Mucosa of stomach (tissue), 1 donor: Measurements from ENCODE around the gene RAB3D.
"Not testable (repeated sequence)": the region's sequence is repeated elsewhere in the genome, so short reads cannot be mapped to it uniquely, and the experiment has no call there.

Experiments
- H3K27me3 ChIP-seq: one replicate; pipeline ENCODE4 v1.7.0; 2013; ENCODE audit warnings: mild to moderate bottlenecking, low read length; ENCODE audit not compliant: control insufficient read depth, insufficient read depth
- H3K36me3 ChIP-seq: one replicate; pipeline ENCODE4 v1.7.0; 2013; ENCODE audit warnings: low read length; ENCODE audit not compliant: control insufficient read depth, insufficient read depth
- H3K4me1 ChIP-seq: one replicate; pipeline ENCODE4 v1.7.0; 2013; ENCODE audit warnings: mild to moderate bottlenecking, low read length; ENCODE audit not compliant: control insufficient read depth, insufficient read depth
- H3K4me3 ChIP-seq: one replicate; pipeline ENCODE4 v1.7.0; 2013; ENCODE audit warnings: low read length
- H3K9ac ChIP-seq: one replicate; pipeline ENCODE4 v1.7.0; 2013; ENCODE audit warnings: mild to moderate bottlenecking, low read length, moderate library complexity
- H3K9me3 ChIP-seq: one replicate; pipeline ENCODE4 v1.7.0; 2013; ENCODE audit warnings: mild to moderate bottlenecking, low read length, moderate library complexity; ENCODE audit not compliant: control insufficient read depth
- donor health status: Pancreatic carcinoma.

Gene RAB3D

GRCh38 chr19:11345122-11345803 is 5.8 kb upstream of the RAB3D start:
- H3K4me1 ChIP-seq: peaks cover 17% of the 10 kb centered on the region

GRCh38 chr19:11342429-11342828 is 3.0 kb upstream of the RAB3D start:
- Histone ChIP-seq H3K9me3 (no peaks in the 10 kb centered on the region), H3K36me3 (no peaks in the 10 kb centered on the region), H3K4me1 (peaks cover 34% of the 10 kb centered on the region), H3K9ac (no peak overlapping the region), H3K4me3 (no peak overlapping the region), H3K27me3 (no peaks in the 10 kb centered on the region)

More at GRCh38 chr19:11345122-11345803, 5.8 kb upstream of the RAB3D start:
- Histone ChIP-seq H3K36me3 (no peaks in the 10 kb centered on the region), H3K27me3 (no peaks in the 10 kb centered on the region), H3K9me3 (no peaks in the 10 kb centered on the region), H3K9ac (peak overlapping the region; percentile 61), H3K4me3 (peak overlapping the region; percentile 39)

GRCh38 chr19:11340099-11340467 is 626 bp upstream of the RAB3D start:
- peaks cover 10% of the 10 kb centered on the region for H3K36me3 ChIP-seq
- H3K4me1 ChIP-seq: peaks cover 28% of the 10 kb centered on the region
- peak overlapping the region; percentile 81 for H3K9ac ChIP-seq
- H3K27me3 ChIP-seq, H3K4me3 ChIP-seq, H3K9me3 ChIP-seq: not testable (repeated sequence)

- peaks cover 12% of the 10 kb centered on the region for H3K36me3 ChIP-seq
- peak overlapping the region; percentile 81 for H3K9ac ChIP-seq
- H3K4me1 ChIP-seq: peaks cover 18% of the 10 kb centered on the region
- H3K27me3 ChIP-seq: no peaks in the 10 kb centered on the region
- H3K4me3 ChIP-seq: peak overlapping the region; percentile 71
- H3K9me3 ChIP-seq: no peaks in the 10 kb centered on the region
These were observed 746 bp downstream of the RAB3D start for GRCh38 chr19:11338569-11339253.

- Histone ChIP-seq H3K36me3 (peaks cover 12% of the 10 kb centered on the region), H3K4me3 (peak overlapping the region; percentile 71)
These were observed 1.3 kb downstream of the RAB3D start for GRCh38 chr19:11338121-11338520.

GRCh38 chr19:11337080-11337479 is 2.4 kb downstream of the RAB3D start:
- H3K27me3 ChIP-seq: no peaks in the 10 kb centered on the region
- H3K4me3 ChIP-seq: no peak overlapping the region
- peaks cover 12% of the 10 kb centered on the region for H3K36me3 ChIP-seq
- H3K9me3 ChIP-seq: no peaks in the 10 kb centered on the region
- H3K4me1 ChIP-seq: peaks cover 18% of the 10 kb centered on the region
- no peak overlapping the region for H3K9ac ChIP-seq

More at GRCh38 chr19:11338121-11338520, 1.3 kb downstream of the RAB3D start:
- Histone ChIP-seq H3K9me3 (no peaks in the 10 kb centered on the region), H3K4me1 (peaks cover 18% of the 10 kb centered on the region), H3K27me3 (no peaks in the 10 kb centered on the region), H3K9ac (peak overlapping the region; percentile 81)

- Histone ChIP-seq H3K4me1 (peaks cover 18% of the 10 kb centered on the region), H3K9me3 (no peaks in the 10 kb centered on the region), H3K27me3 (no peaks in the 10 kb centered on the region), H3K9ac (no peak overlapping the region), H3K36me3 (peaks cover 12% of the 10 kb centered on the region), H3K4me3 (no peak overlapping the region)
These were observed 3.9 kb downstream of the RAB3D start for GRCh38 chr19:11335449-11336146.

- not testable (repeated sequence) for H3K27me3 ChIP-seq, H3K4me3 ChIP-seq, H3K9me3 ChIP-seq, H3K9ac ChIP-seq
- Histone ChIP-seq H3K4me1 (peaks cover 12% of the 10 kb centered on the region), H3K36me3 (peaks cover 12% of the 10 kb centered on the region)
These were observed 5.6 kb downstream of the RAB3D start for GRCh38 chr19:11333838-11334237.

GRCh38 chr19:11332822-11333221 is 6.6 kb downstream of the RAB3D start:
- no peak overlapping the region for H3K4me3 ChIP-seq
- peaks cover 12% of the 10 kb centered on the region for H3K36me3 ChIP-seq
- no peaks in the 10 kb centered on the region for H3K27me3 ChIP-seq
- no peak overlapping the region for H3K9ac ChIP-seq
- H3K4me1 ChIP-seq: peaks cover 2% of the 10 kb centered on the region
- no peaks in the 10 kb centered on the region for H3K9me3 ChIP-seq

GRCh38 chr19:11331502-11331901 is 8.0 kb downstream of the RAB3D start:
- no peak overlapping the region for H3K4me3 ChIP-seq
- H3K4me1 ChIP-seq: no peaks in the 10 kb centered on the region
- H3K9ac ChIP-seq: no peak overlapping the region
- peaks cover 12% of the 10 kb centered on the region for H3K36me3 ChIP-seq
- no peaks in the 10 kb centered on the region for H3K27me3 ChIP-seq
- no peaks in the 10 kb centered on the region for H3K9me3 ChIP-seq

GRCh38 chr19:11330127-11330526 is 9.3 kb downstream of the RAB3D start:
- H3K36me3 ChIP-seq: peaks cover 3% of the 10 kb centered on the region
- H3K9me3 ChIP-seq: no peaks in the 10 kb centered on the region
- H3K4me1 ChIP-seq: no peaks in the 10 kb centered on the region
- no peak overlapping the region for H3K9ac ChIP-seq
- no peak overlapping the region for H3K4me3 ChIP-seq
- H3K27me3 ChIP-seq: no peaks in the 10 kb centered on the region

GRCh38 chr19:11325544-11325943 is 13.9 kb downstream of the RAB3D start:
- Histone ChIP-seq H3K9me3 (no peaks in the 10 kb centered on the region), H3K4me3 (no peak overlapping the region), H3K36me3 (no peaks in the 10 kb centered on the region), H3K27me3 (no peaks in the 10 kb centered on the region), H3K4me1 (peaks cover 18% of the 10 kb centered on the region), H3K9ac (no peak overlapping the region)
